Astrocyte of the cerebellum (primary cell): ENCODE results near the gene GPC4.

ENCODE experiments used
- DNase-seq: peaks from one replicate; pipeline ENCODE4 v3.0.0-alpha.2; 2011; ENCODE audit warnings: low read depth
- H3K4me3 ChIP-seq: 2 replicates; pipeline ENCODE4 v1.5.1; 2011; ENCODE audit warnings: mild to moderate bottlenecking, low read depth, low read length, moderate library complexity
- CTCF ChIP-seq: IDR thresholded peaks from 2 replicates; pipeline ENCODE4 v1.5.1; 2012; ENCODE audit warnings: low read length, low read depth, moderate library complexity, mild to moderate bottlenecking; ENCODE audit errors: missing control alignments
- in situ Hi-C: cut with HindIII; loops from 2 replicates; pipeline ENCODE4 v1.10.0; 2017; ENCODE audit warnings: low sequenced_read_pairs

The GPC4 gene

GRCh38 chrX:133254666-133255065 is 160.6 kb downstream of the GPC4 start:
- H3K4me3 ChIP-seq: no peak overlapping the region
- no peak for DNase-seq
- in situ Hi-C loops: no loop called here
- no peak for TF ChIP-seq CTCF

DNA sequence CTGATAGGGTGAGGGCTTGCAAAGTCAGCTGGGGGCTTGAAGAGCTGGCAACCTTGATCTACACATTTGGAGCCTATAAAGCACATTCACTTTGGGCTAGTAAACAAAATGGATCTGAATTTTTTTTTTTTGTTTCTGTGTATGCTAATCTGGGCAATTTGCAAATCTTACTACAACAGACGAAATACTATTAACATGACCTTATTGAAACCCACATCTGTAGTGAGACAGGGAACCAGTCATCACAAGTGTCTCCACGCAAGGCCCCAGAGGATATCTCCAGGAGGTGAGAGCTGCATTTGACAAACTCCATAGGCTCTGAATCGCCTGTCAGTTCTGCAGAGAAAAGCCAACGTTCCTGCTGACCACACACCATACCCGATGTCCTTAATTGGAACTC is 164.1 kb downstream of the GPC4 start:
- TF ChIP-seq CTCF: no peak
- in situ Hi-C loops: no loop called here
- no peak overlapping the region for H3K4me3 ChIP-seq
- no peak for DNase-seq

DNA sequence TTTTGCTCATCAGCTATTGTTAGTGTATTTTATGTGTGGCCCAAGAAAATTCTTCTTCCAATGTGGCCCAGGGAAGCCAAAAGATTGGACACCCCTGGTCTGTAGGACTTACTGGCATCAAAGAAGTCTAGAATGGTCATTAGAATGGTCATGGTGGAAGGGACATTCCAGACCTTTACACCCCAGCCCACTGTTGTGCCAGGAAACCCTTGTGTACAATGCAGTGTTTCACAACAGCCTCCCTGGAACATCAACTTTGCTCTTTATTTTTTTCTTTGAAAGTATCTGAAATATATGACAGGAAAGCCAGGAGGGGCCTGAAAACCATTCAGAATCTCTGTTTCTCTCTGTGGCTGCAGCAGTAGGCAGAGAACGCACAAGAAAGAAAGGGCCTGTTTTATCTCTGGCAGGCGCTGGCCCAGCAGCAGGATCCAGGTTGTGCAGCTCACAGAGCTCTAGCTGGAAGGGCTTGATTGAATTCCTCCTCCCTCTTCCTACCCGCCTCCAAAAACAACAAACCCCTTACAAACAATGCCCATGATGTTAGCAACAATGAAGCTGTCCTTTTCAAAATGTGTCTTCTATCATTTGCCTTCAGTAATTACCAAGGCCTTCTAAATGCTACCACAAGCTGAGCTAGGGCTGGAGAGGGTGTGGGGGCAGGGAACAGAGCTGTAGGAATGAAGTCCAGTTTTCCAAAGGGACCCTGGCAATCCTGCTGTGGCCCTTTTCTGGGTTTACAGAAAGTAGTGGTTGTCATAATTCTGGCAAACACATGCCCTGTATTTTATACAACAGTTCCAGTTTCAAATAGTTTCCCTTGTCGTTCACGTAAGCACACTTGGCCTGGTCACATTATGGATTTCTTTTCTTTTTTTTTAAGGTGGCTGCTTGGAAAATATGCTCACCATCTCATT is 164.8 kb downstream of the GPC4 start:
- no peak overlapping the region for H3K4me3 ChIP-seq
- in situ Hi-C loops: no loop called here
- DNase-seq: no peak
- TF ChIP-seq CTCF: no peak
